ENCODE results near the gene CHN1.

DNA sequence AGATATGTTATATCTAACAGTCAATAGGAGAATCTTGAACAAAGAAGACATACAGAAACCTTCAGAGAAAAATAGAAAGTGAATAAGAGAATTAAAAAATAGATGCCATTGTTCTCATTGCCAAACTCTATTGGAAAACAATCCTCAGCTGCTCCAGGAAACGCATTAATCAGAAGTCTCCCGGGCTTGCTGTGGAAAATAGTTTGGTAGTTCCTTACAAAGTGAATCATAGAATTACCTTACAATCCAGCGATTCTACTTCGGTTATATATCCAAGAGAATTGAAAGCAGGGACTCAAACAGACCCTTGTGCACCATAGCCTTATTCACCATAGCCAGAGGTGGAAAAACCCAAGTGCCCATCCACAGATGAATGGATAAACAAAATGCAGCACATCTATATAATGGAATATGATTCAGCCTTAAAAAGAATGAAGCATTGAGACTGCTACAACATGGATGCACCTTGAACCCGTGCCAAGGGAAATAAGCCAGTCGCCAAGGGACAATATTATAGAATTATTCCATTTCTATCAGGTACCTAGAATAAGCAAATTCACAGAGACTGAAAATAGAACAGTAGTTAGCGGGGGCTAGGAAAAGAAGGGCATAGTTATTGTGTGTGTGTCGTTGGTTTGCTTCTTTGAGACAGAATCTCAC is 219.0 kb downstream of the CHN1 start:
- TF ChIP-seq POLR2A (IDR thresholded peaks at IDR 0.05) (no peak), CTCF (IDR thresholded peaks at IDR 0.05) (no peak)
